Adrenal gland (tissue), 5 donors: ENCODE data around the gene EFCAB11.
A peak's percentile ranks its signal among the peaks of the same experiment; 100 is the strongest.

Experiments
- POLR2A ChIP-seq, 2 donors: fragments of 450-650 bp; IDR thresholded peaks; one replicate each; pipeline ENCODE4 v1.6.1; 2017; ENCODE audit warnings: antibody characterized with exemption in 2 of 2, mild to moderate bottlenecking in 2 of 2, moderate library complexity in 1 of 2
- TF ChIP-seq, protein P1 (sequence below), 6 experiments: fragments of 450-650 bp in 4 of 6; fragments of 200-600 bp in 2 of 6; sonication (generic) in 1 of 6; IDR thresholded peaks; 1 replicate in 5 of 6; 2 replicates in 1 of 6; pipeline versions ENCODE4 v1.5.1 to v1.8.0; 2016 to 2021; ENCODE audit warnings: antibody characterized with exemption in 6 of 6, mild to moderate bottlenecking in 2 of 6, moderate library complexity in 1 of 6
- donor health status: DM: no; HTN: no; CAD: no.

DNA sequence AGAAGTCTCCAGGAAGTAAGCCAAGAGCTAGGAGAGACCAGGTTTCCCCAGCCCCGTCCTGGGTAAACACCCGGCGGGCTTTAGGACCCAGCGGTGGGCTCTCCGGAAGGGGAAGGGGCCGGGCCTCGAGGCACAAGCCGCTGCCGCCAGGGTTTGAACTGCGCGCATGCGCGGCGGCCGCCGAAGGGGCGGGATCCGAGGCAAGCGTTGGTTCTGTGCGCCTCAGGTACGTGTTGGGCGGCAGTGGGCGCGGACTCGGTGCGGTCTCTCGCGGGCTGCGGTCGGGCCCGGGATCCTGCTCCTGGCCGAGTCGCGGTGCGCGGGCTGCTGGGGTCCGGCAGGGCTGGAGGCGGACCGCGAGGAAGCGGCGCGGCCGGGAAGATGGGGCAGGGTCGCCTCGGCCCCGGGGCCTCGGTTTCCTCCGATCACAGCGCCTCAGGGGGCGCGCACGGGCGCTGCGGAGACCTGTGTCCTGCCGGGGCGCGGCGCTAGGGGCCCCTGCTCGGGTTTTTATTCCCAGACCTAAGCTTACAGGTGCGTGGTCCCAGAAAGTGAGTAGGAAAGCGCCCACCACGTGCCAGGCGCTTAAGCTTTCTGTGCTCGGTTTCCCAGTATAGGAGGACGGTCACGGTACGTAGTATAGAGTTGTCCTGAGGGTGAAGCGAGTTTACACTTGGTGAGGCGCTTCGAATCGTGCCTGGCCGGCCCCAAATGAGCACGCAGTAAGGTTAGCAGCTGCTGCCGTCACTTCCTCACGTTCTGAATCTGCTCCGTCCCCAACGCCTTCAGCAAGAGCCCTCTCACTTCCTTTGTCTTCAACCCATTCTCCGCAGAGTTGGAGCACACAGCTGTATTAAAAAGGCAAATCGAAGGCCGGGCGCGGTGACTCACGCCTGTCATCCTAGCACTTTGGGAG, 1.5 kb upstream of the EFCAB11 start, which contains the start of gene TDP1:
- TF ChIP-seq, protein P1, sequence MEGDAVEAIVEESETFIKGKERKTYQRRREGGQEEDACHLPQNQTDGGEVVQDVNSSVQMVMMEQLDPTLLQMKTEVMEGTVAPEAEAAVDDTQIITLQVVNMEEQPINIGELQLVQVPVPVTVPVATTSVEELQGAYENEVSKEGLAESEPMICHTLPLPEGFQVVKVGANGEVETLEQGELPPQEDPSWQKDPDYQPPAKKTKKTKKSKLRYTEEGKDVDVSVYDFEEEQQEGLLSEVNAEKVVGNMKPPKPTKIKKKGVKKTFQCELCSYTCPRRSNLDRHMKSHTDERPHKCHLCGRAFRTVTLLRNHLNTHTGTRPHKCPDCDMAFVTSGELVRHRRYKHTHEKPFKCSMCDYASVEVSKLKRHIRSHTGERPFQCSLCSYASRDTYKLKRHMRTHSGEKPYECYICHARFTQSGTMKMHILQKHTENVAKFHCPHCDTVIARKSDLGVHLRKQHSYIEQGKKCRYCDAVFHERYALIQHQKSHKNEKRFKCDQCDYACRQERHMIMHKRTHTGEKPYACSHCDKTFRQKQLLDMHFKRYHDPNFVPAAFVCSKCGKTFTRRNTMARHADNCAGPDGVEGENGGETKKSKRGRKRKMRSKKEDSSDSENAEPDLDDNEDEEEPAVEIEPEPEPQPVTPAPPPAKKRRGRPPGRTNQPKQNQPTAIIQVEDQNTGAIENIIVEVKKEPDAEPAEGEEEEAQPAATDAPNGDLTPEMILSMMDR (IDR thresholded peaks at IDR 0.05) = no peak
- TF ChIP-seq POLR2A (IDR thresholded peaks at IDR 0.05) = peak; percentile 92 to 96
